Psoas muscle (tissue), 8 donors: ENCODE results near the gene NEK10. TPM values are rescaled to one million over a fixed set of nuclear protein-coding genes. Genes with fewer than 3 reads are reported as not detected.

Experiments used
- ATAC-seq, 4 donors: fragments of 200-7000 bp; cut with Tn5 transposase; one replicate each; pipeline ENCODE4 v1.9.1; 2020; ENCODE audit warnings: moderate library complexity in 3 of 4, mild to moderate bottlenecking in 2 of 4
- DNase-seq, 2 donors: peaks; one replicate each; pipeline ENCODE4 v3.0.0-alpha.2; 2020
- H3K27ac ChIP-seq: fragments of 200-600 bp; one replicate; pipeline ENCODE4 v1.8.0; 2022
- H3K27me3 ChIP-seq, 3 donors: fragments of 200-600 bp in 1 of 3; one replicate each; pipeline versions ENCODE4 v1.6.1 to v1.8.0; 2013 to 2022; ENCODE audit warnings: low read length in 2 of 3, mild to moderate bottlenecking in 2 of 3, moderate library complexity in 1 of 3; ENCODE audit not compliant: insufficient read depth in 3 of 3
- H3K36me3 ChIP-seq, 2 donors: fragments of 200-600 bp in 1 of 2; one replicate each; pipeline versions ENCODE4 v1.6.1 to v1.8.0; 2013 to 2022; ENCODE audit warnings: low read depth in 1 of 2, mild to moderate bottlenecking in 1 of 2, moderate library complexity in 1 of 2; ENCODE audit not compliant: insufficient read depth in 1 of 2
- H3K4me1 ChIP-seq: fragments of 200-600 bp; one replicate; pipeline ENCODE4 v1.8.0; 2022
- H3K4me3 ChIP-seq: fragments of 200-600 bp; one replicate; pipeline ENCODE4 v1.8.0; 2022; ENCODE audit warnings: mild to moderate bottlenecking
- H3K9me3 ChIP-seq: fragments of 200-600 bp; one replicate; pipeline ENCODE4 v1.8.0; 2022
- WGBS, 3 donors: extraction: QIAGEN DNeasy Blood & Tissue Kit; methylation state at CpG; one replicate each; pipeline versions ENCODE4 v1.1.6 to v1.1.7; 2013; 5-methylcytosine and 5-hydroxymethylcytosine counted together
- intact Hi-C, 2 donors: fragments of 100-400 bp; cut with DNase I; formaldehyde crosslinking; loops; one replicate each; pipeline versions ENCODE4 v1.11.0 to v1.14.2; 2022
- polyA plus RNA-seq, 3 donors: library from polyadenylated mRNA; stranded (reverse); fragments of 200-250 nt; gene quantifications; one replicate each; pipeline ENCODE4 v1.2.3, GENCODE V29; 2013
- total RNA-seq, 4 donors: library from RNA; stranded (reverse); fragmentation: NEBNext Ultra II Directional in 2 of 4; extraction: Animal tissue kit (Norgen Biotek cat#: 25700) in 2 of 4; gene quantifications; one replicate each; pipeline versions ENCODE4 v1.2.1 to v1.2.4, GENCODE V29; 2021 to 2023
- TF ChIP-seq, protein P1 (sequence below): fragments of 200-600 bp; IDR thresholded peaks from one replicate; pipeline ENCODE4 v1.8.0; 2022; ENCODE audit warnings: antibody characterized with exemption
- donor health status: healthy with polysubstance abuse.
- donor health status: DM: no; HTN: no; CAD: no; lungs with moderate emphysema.
- donor health status: Bipolar disorder and iron deficiency.
- donor health status: healthy.
- donor health status: DM: yes; HTN: yes; CAD: no.
- donor health status: DM: no; HTN: no; CAD: no.
- donor health status: DM: no; HTN: no; CAD: no.
- donor health status: DM: yes; HTN: yes; CAD: no.

Gene NEK10
- total and polyA plus RNA-seq, 7 donors = 0.44 to 16.6 (median 5.0) TPM

DNA sequence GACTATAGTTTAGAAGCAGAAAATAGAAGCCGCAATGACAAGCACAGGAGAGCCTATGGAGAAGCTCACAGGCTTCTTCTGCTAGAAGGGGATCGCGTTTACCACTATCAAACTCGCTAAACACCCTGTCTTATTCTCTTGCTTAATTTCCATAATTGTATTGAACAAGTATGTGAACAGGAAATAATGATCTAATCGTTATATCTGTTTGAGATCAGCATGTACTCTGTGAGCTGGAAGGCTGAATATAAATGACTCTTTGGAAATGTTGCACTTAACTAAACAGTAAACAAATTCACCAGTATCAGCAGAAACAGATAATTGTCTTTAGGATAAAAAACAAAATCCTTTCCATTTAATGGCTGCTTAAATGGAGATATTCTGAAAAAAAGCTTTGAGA lies 15.0 kb downstream of the NEK10 start:
- TF ChIP-seq, protein P1, sequence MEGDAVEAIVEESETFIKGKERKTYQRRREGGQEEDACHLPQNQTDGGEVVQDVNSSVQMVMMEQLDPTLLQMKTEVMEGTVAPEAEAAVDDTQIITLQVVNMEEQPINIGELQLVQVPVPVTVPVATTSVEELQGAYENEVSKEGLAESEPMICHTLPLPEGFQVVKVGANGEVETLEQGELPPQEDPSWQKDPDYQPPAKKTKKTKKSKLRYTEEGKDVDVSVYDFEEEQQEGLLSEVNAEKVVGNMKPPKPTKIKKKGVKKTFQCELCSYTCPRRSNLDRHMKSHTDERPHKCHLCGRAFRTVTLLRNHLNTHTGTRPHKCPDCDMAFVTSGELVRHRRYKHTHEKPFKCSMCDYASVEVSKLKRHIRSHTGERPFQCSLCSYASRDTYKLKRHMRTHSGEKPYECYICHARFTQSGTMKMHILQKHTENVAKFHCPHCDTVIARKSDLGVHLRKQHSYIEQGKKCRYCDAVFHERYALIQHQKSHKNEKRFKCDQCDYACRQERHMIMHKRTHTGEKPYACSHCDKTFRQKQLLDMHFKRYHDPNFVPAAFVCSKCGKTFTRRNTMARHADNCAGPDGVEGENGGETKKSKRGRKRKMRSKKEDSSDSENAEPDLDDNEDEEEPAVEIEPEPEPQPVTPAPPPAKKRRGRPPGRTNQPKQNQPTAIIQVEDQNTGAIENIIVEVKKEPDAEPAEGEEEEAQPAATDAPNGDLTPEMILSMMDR = no peak
- H3K27ac ChIP-seq = no peak overlapping the region
- no peaks in the 10 kb centered on the region for H3K9me3 ChIP-seq
- no peak overlapping the region for H3K4me3 ChIP-seq
- H3K27me3 ChIP-seq = no peaks in the 10 kb centered on the region
- DNase-seq (no peak), ATAC-seq (no peak)
- intact Hi-C loops = no loop called here
- no peaks in the 10 kb centered on the region for H3K4me1 ChIP-seq
- 63 to 70% (median 65%) methylated on average over 5 of the region's 5 CpGs for WGBS, 3 donors
- no peaks in the 10 kb centered on the region for H3K36me3 ChIP-seq

DNA sequence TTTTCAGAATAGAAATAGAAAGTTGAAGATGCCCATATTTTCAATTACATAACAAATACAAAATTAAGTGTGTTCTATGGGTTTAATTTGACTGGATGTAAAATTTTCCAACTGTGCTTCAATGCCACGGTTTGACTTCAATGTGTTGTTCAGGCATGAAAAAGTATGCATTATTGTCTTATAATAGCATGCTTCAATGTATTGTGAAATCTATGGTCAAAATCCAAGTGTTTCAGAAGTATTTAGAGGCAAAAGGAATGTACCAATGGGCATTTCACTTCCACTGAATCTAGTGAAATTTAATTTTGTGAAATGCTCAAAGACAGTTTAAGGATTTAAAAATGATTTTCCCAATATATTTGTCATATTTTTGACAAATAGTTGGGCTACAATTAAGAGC lies 16.0 kb downstream of the NEK10 start:
- TF ChIP-seq, protein P1 = no peak
- intact Hi-C loops = no loop called here
- H3K4me1 ChIP-seq = no peaks in the 10 kb centered on the region
- H3K4me3 ChIP-seq = no peak overlapping the region
- no peak overlapping the region for H3K27ac ChIP-seq
- 44 to 59% (median 55%) methylated on average over 1 of the region's 1 CpG for whole genome bisulfite sequencing, 3 donors
- no peak for ATAC-seq
- H3K27me3 ChIP-seq = no peaks in the 10 kb centered on the region
- DNase-seq = no peak
- H3K36me3 ChIP-seq = no peaks in the 10 kb centered on the region
- no peaks in the 10 kb centered on the region for H3K9me3 ChIP-seq

DNA sequence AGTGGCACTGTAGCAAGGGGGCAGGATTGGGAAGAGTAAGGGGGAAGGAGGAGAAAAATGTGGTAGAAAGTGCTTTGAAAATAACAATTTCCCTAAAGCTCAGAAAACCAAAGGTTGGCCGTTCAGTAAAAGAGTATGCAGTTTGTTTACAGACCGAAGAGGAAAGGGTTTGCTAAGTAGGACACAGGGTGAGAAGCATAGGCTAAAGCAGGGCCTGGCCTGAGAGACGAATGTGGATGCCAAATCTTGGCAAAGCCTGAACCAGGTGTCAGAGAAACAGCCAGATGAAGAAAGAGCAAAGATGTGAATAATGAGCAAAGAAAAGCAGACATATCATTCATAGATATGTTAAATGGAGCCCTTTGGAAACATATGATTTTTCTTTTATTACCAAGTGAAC lies 17.1 kb downstream of the NEK10 start:
- TF ChIP-seq, protein P1 = no peak
- DNase-seq (no peak), ATAC-seq (peak in 3 of 4 donors; percentile 57 to 75 (median 67))
- Histone ChIP-seq H3K9me3 (no peaks in the 10 kb centered on the region), H3K27me3 (no peaks in the 10 kb centered on the region), H3K27ac (peak overlapping the region; percentile 53), H3K4me1 (no peaks in the 10 kb centered on the region), H3K4me3 (no peak overlapping the region), H3K36me3 (no peaks in the 10 kb centered on the region)
- WGBS, 3 donors = 31 to 41% (median 37%) methylated on average over 3 of the region's 3 CpGs
- intact Hi-C loops = no loop called here

DNA sequence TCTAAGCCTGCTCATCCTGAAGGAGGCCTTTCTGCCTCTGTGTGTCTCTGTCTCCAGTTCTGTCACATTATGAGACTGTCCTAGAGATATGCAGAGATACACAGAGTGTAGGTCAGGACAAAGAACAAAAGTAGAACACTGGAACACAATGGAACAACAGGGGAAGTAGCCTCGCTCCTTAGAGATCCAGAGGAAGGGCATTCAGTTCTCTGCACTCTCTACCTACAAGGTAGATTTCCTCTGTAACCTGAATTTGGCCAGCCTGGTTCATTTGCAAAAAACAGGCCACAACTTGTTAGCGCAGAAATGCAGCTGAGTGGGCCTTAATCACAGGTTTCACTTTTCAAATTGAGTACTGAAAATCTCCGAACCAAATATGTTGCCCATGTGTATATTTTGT lies 19.4 kb downstream of the NEK10 start:
- no peak for ATAC-seq
- Histone ChIP-seq H3K27ac (no peak overlapping the region), H3K36me3 (no peaks in the 10 kb centered on the region), H3K27me3 (no peaks in the 10 kb centered on the region), H3K4me3 (peak overlapping the region; percentile 3), H3K4me1 (no peaks in the 10 kb centered on the region), H3K9me3 (no peaks in the 10 kb centered on the region)
- intact Hi-C loops = no loop called here
- 70 to 88% (median 77%) methylated on average over 3 of the region's 3 CpGs for WGBS, 3 donors
- DNase-seq = no peak
- TF ChIP-seq, protein P1 = no peak
